ENCODE data around the gene NSG2. TPM values are rescaled to one million over a fixed set of nuclear protein-coding genes. Genes with fewer than 3 reads are reported as not detected.

Gene NSG2
- total and polyA plus RNA-seq, 4 donors = 0.14 TPM; not detected in 3

GRCh38 chr5:174094857-174095606 is 49.5 kb downstream of the NSG2 start (continued):
- TF ChIP-seq, protein P1, sequence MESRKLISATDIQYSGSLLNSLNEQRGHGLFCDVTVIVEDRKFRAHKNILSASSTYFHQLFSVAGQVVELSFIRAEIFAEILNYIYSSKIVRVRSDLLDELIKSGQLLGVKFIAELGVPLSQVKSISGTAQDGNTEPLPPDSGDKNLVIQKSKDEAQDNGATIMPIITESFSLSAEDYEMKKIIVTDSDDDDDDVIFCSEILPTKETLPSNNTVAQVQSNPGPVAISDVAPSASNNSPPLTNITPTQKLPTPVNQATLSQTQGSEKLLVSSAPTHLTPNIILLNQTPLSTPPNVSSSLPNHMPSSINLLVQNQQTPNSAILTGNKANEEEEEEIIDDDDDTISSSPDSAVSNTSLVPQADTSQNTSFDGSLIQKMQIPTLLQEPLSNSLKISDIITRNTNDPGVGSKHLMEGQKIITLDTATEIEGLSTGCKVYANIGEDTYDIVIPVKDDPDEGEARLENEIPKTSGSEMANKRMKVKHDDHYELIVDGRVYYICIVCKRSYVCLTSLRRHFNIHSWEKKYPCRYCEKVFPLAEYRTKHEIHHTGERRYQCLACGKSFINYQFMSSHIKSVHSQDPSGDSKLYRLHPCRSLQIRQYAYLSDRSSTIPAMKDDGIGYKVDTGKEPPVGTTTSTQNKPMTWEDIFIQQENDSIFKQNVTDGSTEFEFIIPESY (IDR thresholded peaks at IDR 0.05) = no peak
- TF ChIP-seq HNF4A (conservative IDR thresholded peaks at IDR 0.05) = no peak

DNA sequence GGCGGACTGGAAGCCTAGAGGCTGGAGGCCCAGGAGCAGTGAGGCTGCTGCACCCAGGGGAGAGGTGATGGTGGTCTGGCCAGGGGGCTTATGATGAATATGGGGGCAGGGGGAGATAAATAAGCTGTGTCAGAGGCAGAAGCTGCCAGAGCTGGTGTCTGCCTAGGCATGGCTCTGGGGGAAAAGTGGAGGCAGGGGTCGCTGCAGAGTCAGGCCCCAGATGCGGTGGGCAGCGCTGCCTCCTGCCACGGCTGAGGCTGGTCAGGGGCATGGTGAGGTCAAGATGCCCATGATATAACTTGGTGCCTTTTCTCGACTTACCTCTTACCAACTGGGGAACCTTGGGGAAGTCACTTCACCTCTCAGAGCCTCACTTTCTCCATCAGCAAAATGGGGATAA is 51.1 kb downstream of the NSG2 start:
- H3K9me3 ChIP-seq (ENCODE audit: control insufficient read depth in 4 of 4, low read length in 3 of 4) = no peaks in the 10 kb centered on the region
- no peaks in the 10 kb centered on the region for H3K27me3 ChIP-seq (ENCODE audit: control insufficient read depth in 4 of 4, insufficient read depth in 4 of 4, low read length in 3 of 4)
- H3K4me3 ChIP-seq (ENCODE audit: low read depth in 1 of 3, low read length in 3 of 3) = no peak overlapping the region
- H3K27ac ChIP-seq (ENCODE audit: low read depth in 1 of 2, low read length in 2 of 2) = no peak overlapping the region
- H3K4me1 ChIP-seq (ENCODE audit: control insufficient read depth in 4 of 4, insufficient read depth in 4 of 4, low read length in 3 of 4) = no peaks in the 10 kb centered on the region
- no peak for DNase-seq (ENCODE audit: low spot score)
- no peaks in the 10 kb centered on the region for H3K36me3 ChIP-seq (ENCODE audit: control insufficient read depth in 4 of 4, insufficient read depth in 3 of 4, low read depth in 1 of 4, low read length in 3 of 4)
- H3K9ac ChIP-seq (ENCODE audit: low read depth in 1 of 2, low read length in 2 of 2) = no peak overlapping the region
- TF ChIP-seq JUND (IDR thresholded peaks at IDR 0.05) = no peak
- no peak for TF ChIP-seq YY1 (IDR thresholded peaks at IDR 0.05)
- TF ChIP-seq FOXA2 (IDR thresholded peaks at IDR 0.05) = no peak
- no peak for TF ChIP-seq HNF4G (IDR thresholded peaks at IDR 0.05)
- TF ChIP-seq CTCF (IDR thresholded peaks at IDR 0.05; ENCODE audit: low read depth, low read length, missing input control) = no peak
- TF ChIP-seq, protein P2, sequence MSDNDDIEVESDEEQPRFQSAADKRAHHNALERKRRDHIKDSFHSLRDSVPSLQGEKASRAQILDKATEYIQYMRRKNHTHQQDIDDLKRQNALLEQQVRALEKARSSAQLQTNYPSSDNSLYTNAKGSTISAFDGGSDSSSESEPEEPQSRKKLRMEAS (IDR thresholded peaks at IDR 0.05) = no peak
- no peak for TF ChIP-seq EGR1 (IDR thresholded peaks at IDR 0.05; ENCODE audit: low read depth in 2 of 2)
- TF ChIP-seq RAD21 (IDR thresholded peaks at IDR 0.05) = no peak
- no peak for TF ChIP-seq RXRA (IDR thresholded peaks at IDR 0.05)
- TF ChIP-seq NR2F2 (IDR thresholded peaks at IDR 0.05) = no peak
- TF ChIP-seq GABPA (IDR thresholded peaks at IDR 0.05 in 1 of 2, conservative IDR thresholded peaks at IDR 0.05 in 1 of 2) = no peak
- TF ChIP-seq, protein P1 (IDR thresholded peaks at IDR 0.05) = no peak
- WGBS = 74% methylated on average over 6 of the region's 6 CpGs
